ENCODE measurements around the gene FBXL5. TPM values are rescaled to one million over a fixed set of nuclear protein-coding genes. Genes with fewer than 3 reads are reported as not detected.

FBXL5 gene
- total RNA-seq, 1 donor from 2014 or later = 44.1 TPM

- H3K4me3 ChIP-seq (ENCODE audit: low read depth, low read length) = no peak overlapping the region
- H3K36me3 ChIP-seq (ENCODE audit: control insufficient read depth, insufficient read depth, low read length) = no peaks in the 10 kb centered on the region
- no peak for DNase-seq (ENCODE audit: low read depth)
- TF ChIP-seq CTCF (IDR thresholded peaks at IDR 0.05; ENCODE audit: insufficient read depth, low read length, poor library complexity, severe bottlenecking) = no peak
- no peaks in the 10 kb centered on the region for H3K27me3 ChIP-seq (ENCODE audit: control insufficient read depth, insufficient read depth, low read length)
Observed at GRCh38 chr4:15610855-15611254, 44.3 kb downstream of the FBXL5 start.

GRCh38 chr4:15605537-15605936 is 49.6 kb downstream of the FBXL5 start:
- DNase-seq (ENCODE audit: low read depth) = no peak
- no peak for TF ChIP-seq CTCF (IDR thresholded peaks at IDR 0.05; ENCODE audit: insufficient read depth, low read length, poor library complexity, severe bottlenecking)
- Histone ChIP-seq H3K4me3 (ENCODE audit: low read depth, low read length) (no peak overlapping the region), H3K27me3 (ENCODE audit: control insufficient read depth, insufficient read depth, low read length) (no peaks in the 10 kb centered on the region), H3K36me3 (ENCODE audit: control insufficient read depth, insufficient read depth, low read length) (peaks cover 2% of the 10 kb centered on the region)

DNA sequence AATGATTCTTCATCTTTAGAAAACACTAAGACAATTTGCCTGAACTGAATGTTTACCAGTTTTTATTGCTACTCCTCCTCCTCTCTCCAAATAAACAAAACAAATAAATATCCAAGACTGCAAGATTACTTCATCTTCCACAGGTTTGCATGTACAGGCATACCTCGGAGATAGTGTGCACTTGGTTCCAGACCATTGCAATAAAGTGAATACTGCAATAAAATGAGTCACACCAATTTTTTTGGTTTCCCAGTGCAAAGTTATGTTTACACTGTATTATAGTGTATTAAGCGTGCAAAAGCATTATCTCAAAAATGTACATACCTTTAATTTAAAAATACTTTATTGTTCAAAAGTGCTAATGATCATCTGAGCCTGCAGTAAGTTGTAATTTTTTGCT is 53.3 kb downstream of the FBXL5 start:
- no peak for TF ChIP-seq CTCF (IDR thresholded peaks at IDR 0.05; ENCODE audit: insufficient read depth, low read length, poor library complexity, severe bottlenecking)
- Histone ChIP-seq H3K4me3 (ENCODE audit: low read depth, low read length) (no peak overlapping the region), H3K27me3 (ENCODE audit: control insufficient read depth, insufficient read depth, low read length) (no peaks in the 10 kb centered on the region), H3K36me3 (ENCODE audit: control insufficient read depth, insufficient read depth, low read length) (peaks cover 2% of the 10 kb centered on the region)
- no peak for DNase-seq (ENCODE audit: low read depth)

- H3K27me3 ChIP-seq (ENCODE audit: control insufficient read depth, insufficient read depth, low read length) = no peaks in the 10 kb centered on the region
- TF ChIP-seq CTCF (IDR thresholded peaks at IDR 0.05; ENCODE audit: insufficient read depth, low read length, poor library complexity, severe bottlenecking) = no peak
Observed at GRCh38 chr4:15600176-15600575, 55.0 kb downstream of the FBXL5 start.

GRCh38 chr4:15598644-15599043 is 56.5 kb downstream of the FBXL5 start:
- H3K36me3 ChIP-seq (ENCODE audit: control insufficient read depth, insufficient read depth, low read length) = peaks cover 2% of the 10 kb centered on the region

More at GRCh38 chr4:15600176-15600575, 55.0 kb downstream of the FBXL5 start:
- no peak for DNase-seq (ENCODE audit: low read depth)
- Histone ChIP-seq H3K4me3 (ENCODE audit: low read depth, low read length) (no peak overlapping the region), H3K36me3 (ENCODE audit: control insufficient read depth, insufficient read depth, low read length) (peaks cover 2% of the 10 kb centered on the region)

More at GRCh38 chr4:15598644-15599043, 56.5 kb downstream of the FBXL5 start:
- TF ChIP-seq CTCF (IDR thresholded peaks at IDR 0.05; ENCODE audit: insufficient read depth, low read length, poor library complexity, severe bottlenecking) = no peak
- no peaks in the 10 kb centered on the region for H3K27me3 ChIP-seq (ENCODE audit: control insufficient read depth, insufficient read depth, low read length)
- DNase-seq (ENCODE audit: low read depth) = no peak
- H3K4me3 ChIP-seq (ENCODE audit: low read depth, low read length) = no peak overlapping the region

Data from kidney epithelial cell (primary cell).